ENCODE measurements around the gene H2BK1. TPM values are rescaled to one million over a fixed set of nuclear protein-coding genes. Genes with fewer than 3 reads are reported as not detected.

Gene H2BK1
- total RNA-seq, 1 donor from 2014 or later, result not detected

- no peaks in the 10 kb centered on the region for H3K36me3 Mint-ChIP-seq (ENCODE audit: low read depth)
- TF ChIP-seq CTCF (conservative IDR thresholded peaks at IDR 0.05), result no peak
- H3K9me3 Mint-ChIP-seq, result no peaks in the 10 kb centered on the region
- H3K27me3 Mint-ChIP-seq (ENCODE audit: low read depth), result peaks cover 9% of the 10 kb centered on the region
- DNase-seq (ENCODE audit: low read depth, low spot score), result no peak
- peaks cover 71% of the 10 kb centered on the region for H3K4me1 Mint-ChIP-seq
- no peak overlapping the region for H3K27ac Mint-ChIP-seq (ENCODE audit: unreplicated experiment)
- H3K4me3 Mint-ChIP-seq, result peak overlapping the region; percentile 94
Observed at GRCh38 chr7:151246851-151247580, 36.7 kb upstream of the H2BK1 start.

GRCh38 chr7:151246102-151246850 lies 36.0 kb upstream of the H2BK1 start:
- peaks cover 9% of the 10 kb centered on the region for H3K27me3 Mint-ChIP-seq (ENCODE audit: low read depth)
- H3K4me3 Mint-ChIP-seq, result peak overlapping the region; percentile 94
- H3K27ac Mint-ChIP-seq (ENCODE audit: unreplicated experiment), result peak overlapping the region; percentile 67
- no peak for DNase-seq (ENCODE audit: low read depth, low spot score)
- H3K4me1 Mint-ChIP-seq, result peaks cover 69% of the 10 kb centered on the region
- no peaks in the 10 kb centered on the region for H3K9me3 Mint-ChIP-seq
- no peak for TF ChIP-seq CTCF (conservative IDR thresholded peaks at IDR 0.05)
- no peaks in the 10 kb centered on the region for H3K36me3 Mint-ChIP-seq (ENCODE audit: low read depth)

GRCh38 chr7:151245360-151246101 lies 35.2 kb upstream of the H2BK1 start:
- no peaks in the 10 kb centered on the region for H3K9me3 Mint-ChIP-seq
- H3K27me3 Mint-ChIP-seq (ENCODE audit: low read depth), result peaks cover 9% of the 10 kb centered on the region
- peaks cover 61% of the 10 kb centered on the region for H3K4me1 Mint-ChIP-seq

GRCh38 chr7:151244841-151245346 lies 34.6 kb upstream of the H2BK1 start:
- no peak for DNase-seq (ENCODE audit: low read depth, low spot score)
- Mint-ChIP-seq H3K4me3 (peak overlapping the region; percentile 75), H3K4me1 (peaks cover 56% of the 10 kb centered on the region), H3K36me3 (ENCODE audit: low read depth) (no peaks in the 10 kb centered on the region), H3K27me3 (ENCODE audit: low read depth) (peaks cover 9% of the 10 kb centered on the region), H3K9me3 (no peaks in the 10 kb centered on the region), H3K27ac (ENCODE audit: unreplicated experiment) (no peak overlapping the region)
- no peak for TF ChIP-seq CTCF (conservative IDR thresholded peaks at IDR 0.05)

More at GRCh38 chr7:151245360-151246101, 35.2 kb upstream of the H2BK1 start:
- H3K27ac Mint-ChIP-seq (ENCODE audit: unreplicated experiment), result no peak overlapping the region
- H3K4me3 Mint-ChIP-seq, result peak overlapping the region; percentile 94
- no peaks in the 10 kb centered on the region for H3K36me3 Mint-ChIP-seq (ENCODE audit: low read depth)
- peak; percentile 59 for DNase-seq (ENCODE audit: low read depth, low spot score)
- peak; percentile 75 for TF ChIP-seq CTCF (conservative IDR thresholded peaks at IDR 0.05)

GRCh38 chr7:151244196-151244840 lies 34.0 kb upstream of the H2BK1 start:
- H3K4me3 Mint-ChIP-seq, result peak overlapping the region; percentile 75
- peak; percentile 63 for DNase-seq (ENCODE audit: low read depth, low spot score)
- peaks cover 8% of the 10 kb centered on the region for H3K27me3 Mint-ChIP-seq (ENCODE audit: low read depth)
- H3K9me3 Mint-ChIP-seq, result no peaks in the 10 kb centered on the region
- no peak overlapping the region for H3K27ac Mint-ChIP-seq (ENCODE audit: unreplicated experiment)
- no peaks in the 10 kb centered on the region for H3K36me3 Mint-ChIP-seq (ENCODE audit: low read depth)
- TF ChIP-seq CTCF (conservative IDR thresholded peaks at IDR 0.05), result peak; percentile 84
- H3K4me1 Mint-ChIP-seq, result peaks cover 52% of the 10 kb centered on the region
